ENCODE measurements around the gene RAD9A.

RAD9A gene

DNA sequence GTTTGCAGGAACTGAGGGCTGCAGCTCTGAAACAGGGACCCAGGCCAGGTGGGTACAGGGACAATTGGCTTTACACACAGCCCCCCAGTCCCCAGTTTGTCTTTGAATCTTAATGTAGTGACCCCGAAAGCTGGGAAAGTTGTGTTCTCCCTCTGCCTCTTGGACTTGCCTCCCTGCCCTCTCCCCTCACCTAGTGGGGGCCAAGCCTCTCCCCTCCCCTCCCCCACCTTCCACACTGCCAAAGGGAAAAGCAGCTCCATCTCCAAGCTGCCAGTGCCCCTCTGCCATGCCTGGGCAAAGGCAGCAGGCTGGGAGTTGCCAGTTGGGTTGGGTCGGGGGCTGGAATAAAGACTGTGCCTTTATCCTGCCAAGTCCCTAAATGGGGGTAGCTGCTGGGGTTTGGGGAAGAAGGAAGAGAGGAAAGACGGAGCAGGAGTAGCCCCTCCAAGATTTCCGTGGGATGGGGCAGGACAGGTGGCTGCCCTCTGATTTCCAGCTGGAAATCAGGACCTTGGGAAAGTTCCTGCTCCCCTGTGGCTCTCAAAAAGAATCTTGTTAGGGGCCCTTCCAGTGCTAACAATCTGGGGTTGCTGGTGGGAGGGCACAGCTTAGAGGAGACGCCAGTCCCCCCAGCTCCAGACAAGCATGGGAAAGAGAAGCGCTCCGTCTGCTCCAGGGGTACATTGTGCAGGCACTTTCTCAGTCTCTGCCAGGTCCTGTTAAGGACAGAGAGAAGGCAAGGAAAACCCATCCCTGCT lies 15.5 kb upstream of the RAD9A start:
- DNase-seq (ENCODE audit: low read depth), result no peak
- H3K4me3 ChIP-seq (ENCODE audit: low read depth, low read length), result no peak overlapping the region
- TF ChIP-seq, protein P1, sequence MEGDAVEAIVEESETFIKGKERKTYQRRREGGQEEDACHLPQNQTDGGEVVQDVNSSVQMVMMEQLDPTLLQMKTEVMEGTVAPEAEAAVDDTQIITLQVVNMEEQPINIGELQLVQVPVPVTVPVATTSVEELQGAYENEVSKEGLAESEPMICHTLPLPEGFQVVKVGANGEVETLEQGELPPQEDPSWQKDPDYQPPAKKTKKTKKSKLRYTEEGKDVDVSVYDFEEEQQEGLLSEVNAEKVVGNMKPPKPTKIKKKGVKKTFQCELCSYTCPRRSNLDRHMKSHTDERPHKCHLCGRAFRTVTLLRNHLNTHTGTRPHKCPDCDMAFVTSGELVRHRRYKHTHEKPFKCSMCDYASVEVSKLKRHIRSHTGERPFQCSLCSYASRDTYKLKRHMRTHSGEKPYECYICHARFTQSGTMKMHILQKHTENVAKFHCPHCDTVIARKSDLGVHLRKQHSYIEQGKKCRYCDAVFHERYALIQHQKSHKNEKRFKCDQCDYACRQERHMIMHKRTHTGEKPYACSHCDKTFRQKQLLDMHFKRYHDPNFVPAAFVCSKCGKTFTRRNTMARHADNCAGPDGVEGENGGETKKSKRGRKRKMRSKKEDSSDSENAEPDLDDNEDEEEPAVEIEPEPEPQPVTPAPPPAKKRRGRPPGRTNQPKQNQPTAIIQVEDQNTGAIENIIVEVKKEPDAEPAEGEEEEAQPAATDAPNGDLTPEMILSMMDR (IDR thresholded peaks at IDR 0.05; ENCODE audit: control insufficient read depth, extremely low read depth, insufficient read depth), result no peak

- DNase-seq (ENCODE audit: low read depth), result no peak
- no peak overlapping the region for H3K4me3 ChIP-seq (ENCODE audit: low read depth, low read length)
- TF ChIP-seq, protein P1 (IDR thresholded peaks at IDR 0.05; ENCODE audit: control insufficient read depth, extremely low read depth, insufficient read depth), result no peak
Observed at GRCh38 chr11:67376873-67377808, 14.6 kb upstream of the RAD9A start.

GRCh38 chr11:67378544-67378943 lies 13.2 kb upstream of the RAD9A start:
- H3K4me3 ChIP-seq (ENCODE audit: low read depth, low read length), result no peak overlapping the region
- no peak for DNase-seq (ENCODE audit: low read depth)
- TF ChIP-seq, protein P1 (IDR thresholded peaks at IDR 0.05; ENCODE audit: control insufficient read depth, extremely low read depth, insufficient read depth), result no peak

GRCh38 chr11:67379061-67380058 lies 12.4 kb upstream of the RAD9A start:
- TF ChIP-seq, protein P1 (IDR thresholded peaks at IDR 0.05; ENCODE audit: control insufficient read depth, extremely low read depth, insufficient read depth), result no peak
- no peak overlapping the region for H3K4me3 ChIP-seq (ENCODE audit: low read depth, low read length)
- no peak for DNase-seq (ENCODE audit: low read depth)

DNA sequence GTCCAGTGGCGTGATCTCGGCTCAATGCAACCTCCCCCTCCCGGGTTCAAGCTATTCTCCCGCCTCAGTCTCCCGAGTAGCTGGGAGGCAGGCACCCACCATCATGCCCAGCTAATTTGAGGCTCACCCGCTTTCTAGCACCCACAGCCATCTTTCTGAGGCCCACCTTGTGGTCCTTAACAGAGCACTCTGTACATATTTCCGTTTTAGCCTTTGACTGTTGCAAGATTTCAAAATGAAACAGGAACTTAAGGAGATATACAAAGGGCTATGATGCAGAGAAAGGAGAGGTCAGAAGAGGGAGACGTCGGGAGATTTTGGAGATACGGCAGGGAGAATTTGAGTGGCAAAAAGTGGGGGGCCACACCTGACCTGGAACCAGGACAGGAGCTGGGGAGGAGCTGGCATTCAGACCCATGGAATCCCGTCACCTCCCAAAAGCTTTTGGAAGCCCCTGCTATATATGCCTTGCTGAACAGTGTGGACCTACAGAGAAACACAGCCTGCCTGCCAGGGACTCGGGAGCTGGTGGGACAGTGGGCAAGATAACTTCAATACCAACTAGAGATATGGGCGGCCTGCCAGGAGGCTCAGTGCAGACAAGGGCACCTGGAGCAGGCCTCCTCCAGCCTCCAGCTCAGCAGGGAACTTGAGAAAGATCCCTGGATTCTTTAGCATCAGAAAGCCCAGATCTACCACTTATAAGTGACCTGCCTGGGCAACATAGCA lies 10.4 kb upstream of the RAD9A start:
- no peak overlapping the region for H3K4me3 ChIP-seq (ENCODE audit: low read depth, low read length)
- no peak for DNase-seq (ENCODE audit: low read depth)
- TF ChIP-seq, protein P1 (IDR thresholded peaks at IDR 0.05; ENCODE audit: control insufficient read depth, extremely low read depth, insufficient read depth), result no peak

All from LNCaP clone FGC (cell line).